Neural cell (in vitro differentiated cells): Measurements from ENCODE around the gene STX1A.

Source experiments
- EP300 ChIP-seq: fragments of 450-650 bp; conservative IDR thresholded peaks from 2 replicates; pipeline ENCODE4 v1.6.1; 2014; ENCODE audit warnings: antibody characterized with exemption, mild to moderate bottlenecking, moderate library complexity; ENCODE audit not compliant: poor library complexity, severe bottlenecking
- EZH2 ChIP-seq: fragments of 200-600, 300-800 bp; shearing (Covaris generic), sonication (generic); IDR thresholded peaks from 2 replicates; pipeline ENCODE4 v1.6.1; 2014; ENCODE audit warnings: antibody characterized with exemption, low read length, borderline replicate concordance, mild to moderate bottlenecking; ENCODE audit not compliant: insufficient read depth, poor library complexity, severe bottlenecking
- MXI1 ChIP-seq: fragments of 450-650 bp; conservative IDR thresholded peaks from 2 replicates; pipeline ENCODE4 v1.6.1; 2014; ENCODE audit warnings: antibody characterized with exemption, mild to moderate bottlenecking; ENCODE audit not compliant: poor library complexity, severe bottlenecking
- POLR2AphosphoS5 ChIP-seq: IDR thresholded peaks from 2 replicates; pipeline ENCODE4 v1.6.1; 2012
- REST ChIP-seq: IDR thresholded peaks from 2 replicates; pipeline ENCODE4 v1.6.1; 2012; ENCODE audit warnings: borderline replicate concordance
- SMC3 ChIP-seq: fragments of 450-650 bp; conservative IDR thresholded peaks from 2 replicates; pipeline ENCODE4 v1.6.1; 2014; ENCODE audit warnings: antibody characterized with exemption, mild to moderate bottlenecking, moderate library complexity; ENCODE audit not compliant: poor library complexity
- TF ChIP-seq, protein P1 (sequence below): fragments of 450-650 bp; IDR thresholded peaks from 2 replicates; pipeline ENCODE4 v1.5.1; 2014; ENCODE audit warnings: antibody characterized with exemption, mild to moderate bottlenecking, moderate library complexity; ENCODE audit not compliant: poor library complexity, severe bottlenecking

GRCh38 chr7:73678862-73679261 is 40.6 kb downstream of the STX1A start:
- TF ChIP-seq, protein P1, sequence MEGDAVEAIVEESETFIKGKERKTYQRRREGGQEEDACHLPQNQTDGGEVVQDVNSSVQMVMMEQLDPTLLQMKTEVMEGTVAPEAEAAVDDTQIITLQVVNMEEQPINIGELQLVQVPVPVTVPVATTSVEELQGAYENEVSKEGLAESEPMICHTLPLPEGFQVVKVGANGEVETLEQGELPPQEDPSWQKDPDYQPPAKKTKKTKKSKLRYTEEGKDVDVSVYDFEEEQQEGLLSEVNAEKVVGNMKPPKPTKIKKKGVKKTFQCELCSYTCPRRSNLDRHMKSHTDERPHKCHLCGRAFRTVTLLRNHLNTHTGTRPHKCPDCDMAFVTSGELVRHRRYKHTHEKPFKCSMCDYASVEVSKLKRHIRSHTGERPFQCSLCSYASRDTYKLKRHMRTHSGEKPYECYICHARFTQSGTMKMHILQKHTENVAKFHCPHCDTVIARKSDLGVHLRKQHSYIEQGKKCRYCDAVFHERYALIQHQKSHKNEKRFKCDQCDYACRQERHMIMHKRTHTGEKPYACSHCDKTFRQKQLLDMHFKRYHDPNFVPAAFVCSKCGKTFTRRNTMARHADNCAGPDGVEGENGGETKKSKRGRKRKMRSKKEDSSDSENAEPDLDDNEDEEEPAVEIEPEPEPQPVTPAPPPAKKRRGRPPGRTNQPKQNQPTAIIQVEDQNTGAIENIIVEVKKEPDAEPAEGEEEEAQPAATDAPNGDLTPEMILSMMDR: no peak
- TF ChIP-seq POLR2AphosphoS5: peak; percentile 4
- no peak for TF ChIP-seq EZH2
- TF ChIP-seq EP300: no peak
- no peak for TF ChIP-seq REST
- TF ChIP-seq SMC3: no peak
- no peak for TF ChIP-seq MXI1
